Neuronal stem cell (in vitro differentiated cells): Measurements from ENCODE around the gene ANKFN1.
A peak's percentile ranks its signal among the peaks of the same experiment; 100 is the strongest.

Source experiments
- DNase-seq: peaks from one replicate; pipeline ENCODE4 v3.0.0-alpha.2; 2013; ENCODE audit warnings: low spot score
- H2AFZ ChIP-seq: one replicate; pipeline ENCODE4 v1.6.1; 2013; ENCODE audit warnings: mild to moderate bottlenecking, low read length, inconsistent platforms
- H2AK5ac ChIP-seq: 2 replicates; pipeline ENCODE4 v1.6.1; 2013; ENCODE audit warnings: low read depth, mild to moderate bottlenecking, inconsistent platforms, low read length, moderate library complexity, mixed read lengths
- H2BK120ac ChIP-seq: 2 replicates; pipeline ENCODE4 v1.6.1; 2013; ENCODE audit warnings: low read depth, mild to moderate bottlenecking, inconsistent platforms, low read length, moderate library complexity, mixed read lengths
- H2BK12ac ChIP-seq: one replicate; pipeline ENCODE4 v1.6.1; 2013; ENCODE audit warnings: low read length, inconsistent platforms
- H2BK15ac ChIP-seq: 2 replicates; pipeline ENCODE4 v1.6.1; 2013; ENCODE audit warnings: mild to moderate bottlenecking, low read length, inconsistent platforms, mixed read lengths
- H2BK5ac ChIP-seq: one replicate; pipeline ENCODE4 v1.6.1; 2013; ENCODE audit warnings: inconsistent platforms, mild to moderate bottlenecking, low read length, moderate library complexity
- H3K14ac ChIP-seq: one replicate; pipeline ENCODE4 v1.6.1; 2013; ENCODE audit warnings: low read length, inconsistent platforms
- H3K18ac ChIP-seq: 2 replicates; pipeline ENCODE4 v1.6.1; 2013; ENCODE audit warnings: low read length, inconsistent platforms
- H3K23ac ChIP-seq: 2 replicates; pipeline ENCODE4 v1.6.1; 2013; ENCODE audit warnings: low read depth, mild to moderate bottlenecking, mixed read lengths, low read length, inconsistent platforms; ENCODE audit not compliant: poor library complexity
- H3K27ac ChIP-seq: replicated peaks from 3 replicates; pipeline ENCODE4 v1.5.1; 2013; ENCODE audit warnings: low read length, inconsistent platforms
- H3K27me3 ChIP-seq, 3 experiments: 2 replicates each; pipeline ENCODE4 v1.6.1; 2013; ENCODE audit warnings: low read length in 3 of 3, mild to moderate bottlenecking in 2 of 3, inconsistent platforms in 1 of 3, low read depth in 1 of 3, mixed read lengths in 1 of 3, moderate library complexity in 1 of 3; ENCODE audit not compliant: control insufficient read depth in 3 of 3, insufficient read depth in 3 of 3
- H3K36me3 ChIP-seq, 2 donors: replicated peaks in 1 of 2; 2 replicates each; pipeline ENCODE4 v1.6.1; 2013; ENCODE audit warnings: low read length in 2 of 2; ENCODE audit not compliant: control insufficient read depth in 2 of 2, insufficient read depth in 2 of 2
- H3K4ac ChIP-seq: 2 replicates; pipeline ENCODE4 v1.6.1; 2013; ENCODE audit warnings: inconsistent platforms, mild to moderate bottlenecking, low read length, moderate library complexity
- H3K4me1 ChIP-seq, 2 donors: 1 replicate in 1 of 2; 2 replicates in 1 of 2; pipeline ENCODE4 v1.6.1; 2013; ENCODE audit warnings: low read length in 2 of 2, low read depth in 1 of 2; ENCODE audit not compliant: control insufficient read depth in 2 of 2, insufficient read depth in 1 of 2
- H3K4me2 ChIP-seq: one replicate; pipeline ENCODE4 v1.6.1; 2013; ENCODE audit warnings: mild to moderate bottlenecking, low read length, inconsistent platforms; ENCODE audit not compliant: insufficient read depth, poor library complexity, severe bottlenecking
- H3K4me3 ChIP-seq, 2 donors: 2 replicates each; pipeline ENCODE4 v1.5.1; 2013; ENCODE audit warnings: low read length in 2 of 2, mild to moderate bottlenecking in 2 of 2, inconsistent platforms in 1 of 2, moderate library complexity in 1 of 2
- H3K79me1 ChIP-seq: one replicate; pipeline ENCODE4 v1.6.1; 2013; ENCODE audit warnings: low read depth, mild to moderate bottlenecking, inconsistent platforms, low read length, moderate library complexity
- H3K9ac ChIP-seq: one replicate; pipeline ENCODE4 v1.6.1; 2013; ENCODE audit warnings: mild to moderate bottlenecking, low read depth, low read length, inconsistent platforms; ENCODE audit not compliant: poor library complexity
- H3K9me3 ChIP-seq, 2 donors: replicated peaks in 1 of 2; 2 replicates each; pipeline versions ENCODE3 to v1.6.1; 2013; ENCODE audit warnings: low read length in 2 of 2, mild to moderate bottlenecking in 2 of 2, inconsistent platforms in 1 of 2, low read depth in 1 of 2, mixed read lengths in 1 of 2, moderate library complexity in 1 of 2; ENCODE audit not compliant: control insufficient read depth in 2 of 2, insufficient read depth in 1 of 2
- H4K8ac ChIP-seq: one replicate; pipeline ENCODE4 v1.6.1; 2013; ENCODE audit warnings: low read depth, mild to moderate bottlenecking, inconsistent platforms, low read length, moderate library complexity
- H4K91ac ChIP-seq: one replicate; pipeline ENCODE4 v1.6.1; 2013; ENCODE audit warnings: low read length, low read depth, mild to moderate bottlenecking, inconsistent platforms; ENCODE audit not compliant: poor library complexity
- WGBS, 2 donors: extraction: QIAGEN DNeasy Blood & Tissue Kit; methylation state at CpG; one replicate each; pipeline ENCODE4 v1.1.7; 2013; ENCODE audit warnings: missing lambda C conversion rate in 2 of 2, mixed read lengths in 1 of 2; ENCODE audit not compliant: insufficient read length in 2 of 2, insufficient replicate concordance in 1 of 2; ENCODE audit errors: extremely low coverage in 2 of 2; 5-methylcytosine and 5-hydroxymethylcytosine counted together

The ANKFN1 gene

GRCh38 chr17:56262803-56263202, 109.5 kb downstream of the ANKFN1 start:
- DNase-seq, result peak; percentile 23

GRCh38 chr17:56269556-56270389, 116.5 kb downstream of the ANKFN1 start:
- Histone ChIP-seq H3K4ac (no peak overlapping the region), H2BK15ac (no peak overlapping the region), H3K14ac (no peak overlapping the region), H4K8ac (no peak overlapping the region), H2BK5ac (no peak overlapping the region), H3K18ac (no peak overlapping the region), H4K91ac (no peak overlapping the region), H2BK120ac (no peak overlapping the region), H3K36me3 (no peaks in the 10 kb centered on the region), H2AK5ac (no peak overlapping the region), H2BK12ac (no peak overlapping the region), H3K4me3 (no peak overlapping the region), H2AFZ (no peak overlapping the region), H3K9ac (no peak overlapping the region), H3K9me3 (no peaks in the 10 kb centered on the region), H3K23ac (no peak overlapping the region), H3K27me3 (no peaks in the 10 kb centered on the region), H3K4me2 (no peak overlapping the region), H3K79me1 (no peaks in the 10 kb centered on the region), H3K4me1 (no peaks in the 10 kb centered on the region), H3K27ac (no peak overlapping the region)
- no peak for DNase-seq
- no CpG with 5 or more reads among the region's 6 CpGs for WGBS, 2 donors

More at GRCh38 chr17:56262803-56263202, 109.5 kb downstream of the ANKFN1 start:
- Histone ChIP-seq H3K14ac (no peak overlapping the region), H4K8ac (no peak overlapping the region), H2BK12ac (no peak overlapping the region), H3K4ac (no peak overlapping the region), H3K27me3 (no peaks in the 10 kb centered on the region), H2BK15ac (no peak overlapping the region), H2AFZ (no peak overlapping the region), H3K27ac (no peak overlapping the region), H3K4me1 (peaks cover 0 to 2% of the 10 kb centered on the region in 2 donors), H3K23ac (no peak overlapping the region), H3K9me3 (no peaks in the 10 kb centered on the region), H3K4me3 (no peak overlapping the region), H2BK120ac (no peak overlapping the region), H2BK5ac (no peak overlapping the region), H2AK5ac (no peak overlapping the region), H3K9ac (no peak overlapping the region), H3K36me3 (no peaks in the 10 kb centered on the region), H3K18ac (no peak overlapping the region), H3K79me1 (no peaks in the 10 kb centered on the region), H3K4me2 (no peak overlapping the region), H4K91ac (no peak overlapping the region)
- WGBS, 2 donors, result no CpG with 5 or more reads among the region's 9 CpGs

GRCh38 chr17:56274491-56274890, 121.2 kb downstream of the ANKFN1 start:
- Histone ChIP-seq H3K9me3 (no peaks in the 10 kb centered on the region), H2BK12ac (no peak overlapping the region), H3K23ac (no peak overlapping the region), H4K8ac (peak overlapping the region; percentile 48), H2BK5ac (no peak overlapping the region), H3K36me3 (no peaks in the 10 kb centered on the region), H3K4me3 (no peak overlapping the region), H2BK15ac (no peak overlapping the region), H3K27ac (no peak overlapping the region), H2AK5ac (no peak overlapping the region), H3K4me2 (no peak overlapping the region), H3K18ac (no peak overlapping the region), H3K9ac (no peak overlapping the region), H2AFZ (no peak overlapping the region), H3K14ac (no peak overlapping the region), H3K4ac (no peak overlapping the region), H3K4me1 (no peaks in the 10 kb centered on the region), H4K91ac (no peak overlapping the region), H2BK120ac (no peak overlapping the region), H3K79me1 (no peaks in the 10 kb centered on the region), H3K27me3 (no peaks in the 10 kb centered on the region)
- DNase-seq, result no peak
- no CpG with 5 or more reads among the region's 3 CpGs for WGBS, 2 donors

GRCh38 chr17:56284482-56284881, 131.2 kb downstream of the ANKFN1 start:
- WGBS, 2 donors, result no CpG with 5 or more reads among the region's 4 CpGs

More at GRCh38 chr17:56284482-56284881, 131.2 kb downstream of the ANKFN1 start:
- no peak overlapping the region for H3K27ac ChIP-seq
- no peak overlapping the region for H3K4me2 ChIP-seq
- no peak for DNase-seq
- no peaks in the 10 kb centered on the region for H3K27me3 ChIP-seq
- H3K36me3 ChIP-seq, result no peaks in the 10 kb centered on the region
- H3K9me3 ChIP-seq, result no peaks in the 10 kb centered on the region
- H4K8ac ChIP-seq, result no peak overlapping the region
- no peak overlapping the region for H4K91ac ChIP-seq
- no peak overlapping the region for H2BK5ac ChIP-seq
- no peak overlapping the region for H2AK5ac ChIP-seq
- H2BK15ac ChIP-seq, result no peak overlapping the region
- no peak overlapping the region for H3K18ac ChIP-seq
- H3K79me1 ChIP-seq, result no peaks in the 10 kb centered on the region
- H3K9ac ChIP-seq, result no peak overlapping the region
- H3K14ac ChIP-seq, result no peak overlapping the region
- no peak overlapping the region for H2AFZ ChIP-seq
- no peaks in the 10 kb centered on the region for H3K4me1 ChIP-seq
- H3K4me3 ChIP-seq, result no peak overlapping the region
- H2BK120ac ChIP-seq, result no peak overlapping the region
- H3K4ac ChIP-seq, result no peak overlapping the region
- no peak overlapping the region for H2BK12ac ChIP-seq
- no peak overlapping the region for H3K23ac ChIP-seq
